GM12878 (cell line): ENCODE data around the gene ITGA11. TPM values are rescaled to one million over a fixed set of nuclear protein-coding genes. Genes with fewer than 3 reads are reported as not detected.

ENCODE experiments used
- CHD4 ChIP-seq: fragments of 200-600 bp; sonication (generic); IDR thresholded peaks from 2 replicates; pipeline ENCODE4 v1.6.1; 2016; ENCODE audit warnings: mild to moderate bottlenecking
- LARP7 ChIP-seq: fragments of 450-650 bp; IDR thresholded peaks from 2 replicates; pipeline ENCODE4 v1.6.1; 2017; ENCODE audit warnings: mild to moderate bottlenecking
- NR2F1 ChIP-seq: fragments of 450-650 bp; conservative IDR thresholded peaks from 2 replicates; pipeline ENCODE4 v1.6.1; 2017; ENCODE audit warnings: mild to moderate bottlenecking
- SIN3A ChIP-seq: IDR thresholded peaks from 2 replicates; pipeline ENCODE4 v1.6.1; 2012; ENCODE audit warnings: low read depth, low read length, improper control_type of control experiment
- SMC3 ChIP-seq: IDR thresholded peaks from 2 replicates; pipeline ENCODE4 v1.6.1; 2011; ENCODE audit warnings: low read length, improper control_type of control experiment, borderline replicate concordance
- WRNIP1 ChIP-seq: IDR thresholded peaks from 2 replicates; pipeline ENCODE4 v1.6.1; 2011; ENCODE audit warnings: low read depth, low read length, improper control_type of control experiment, borderline replicate concordance
- polyA plus RNA-seq, 11 experiments: library from polyadenylated mRNA; depleted of rRNA in 4 of 11; unstranded in 6 of 11; stranded (reverse) in 5 of 11; fragments of >200 nt; fragmentation: Nextera tagmentation in 4 of 11; fragmentation: Illumina TruSeq in 1 of 11; extraction: Ambion mirVana in 4 of 11; extraction: Trizol in 1 of 11; gene quantifications; 1 replicate in 1 of 11; 2 replicates in 10 of 11; pipeline versions ENCODE4 v1.2.1 to v1.2.3, GENCODE V29; 2011 to 2016; ENCODE audit warnings: inconsistent platforms in 2 of 11, missing spikeins in 2 of 11, low read depth in 1 of 11
- total RNA-seq, 4 experiments: library from RNA; depleted of rRNA in 3 of 4; stranded (reverse); fragments of >200 nt in 3 of 4; fragmentation: Illumina TruSeq in 1 of 4; extraction: Trizol in 1 of 4; gene quantifications; 2 replicates each; pipeline versions ENCODE4 v1.2.1 to v1.2.3, GENCODE V29; 2013 to 2021
- TF ChIP-seq, protein P1 (sequence below): IDR thresholded peaks from 2 replicates; pipeline ENCODE4 v1.6.1; 2012; ENCODE audit warnings: improper control_type of control experiment, low read depth, low read length; ENCODE audit not compliant: insufficient replicate concordance
- TF ChIP-seq, protein P2 (sequence below): fragments of 450-650 bp; IDR thresholded peaks from 2 replicates; pipeline ENCODE4 v1.6.1; 2017; ENCODE audit warnings: low read depth, mild to moderate bottlenecking, moderate library complexity

The ITGA11 gene
- total and polyA plus RNA-seq, 10 of the 15 experiments (the other 5 are each of a cell fraction or from before 2014, with no cell fraction given): under 0.01 to 0.36 (median 0.13) TPM; not detected in 1

DNA sequence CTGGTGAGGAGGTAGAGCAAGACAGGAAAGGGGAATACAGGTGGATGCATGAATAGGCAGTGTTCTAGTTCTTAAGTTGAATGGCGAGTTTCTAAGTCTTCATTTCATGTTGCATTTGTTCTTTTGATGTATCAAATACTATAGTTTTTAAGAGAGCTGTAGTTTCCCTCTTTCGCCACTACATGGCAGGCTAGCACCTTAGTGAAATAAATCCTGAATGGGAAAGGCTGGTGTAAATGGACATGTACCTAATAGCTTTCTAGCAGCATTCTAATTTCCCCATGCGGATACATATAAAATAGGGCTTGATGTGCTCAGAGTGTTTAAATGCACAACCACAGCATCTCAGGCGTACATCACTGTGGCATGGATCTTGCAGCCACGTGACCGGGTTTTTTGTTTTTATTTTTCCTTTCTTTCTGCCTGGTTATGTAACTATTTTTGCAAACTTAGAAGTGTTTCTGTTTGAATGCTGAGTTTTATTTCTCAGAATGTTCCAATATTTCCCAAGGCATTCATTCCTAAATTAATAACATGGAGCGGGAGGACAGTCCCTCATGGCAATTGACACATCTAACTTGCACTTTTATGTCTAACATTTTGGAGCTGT, 178.9 kb downstream of the ITGA11 start (continued):
- TF ChIP-seq CHD4 (no peak), SIN3A (no peak), LARP7 (no peak), WRNIP1 (no peak), NR2F1 (no peak), SMC3 (peak; percentile 80)
- TF ChIP-seq, protein P1, sequence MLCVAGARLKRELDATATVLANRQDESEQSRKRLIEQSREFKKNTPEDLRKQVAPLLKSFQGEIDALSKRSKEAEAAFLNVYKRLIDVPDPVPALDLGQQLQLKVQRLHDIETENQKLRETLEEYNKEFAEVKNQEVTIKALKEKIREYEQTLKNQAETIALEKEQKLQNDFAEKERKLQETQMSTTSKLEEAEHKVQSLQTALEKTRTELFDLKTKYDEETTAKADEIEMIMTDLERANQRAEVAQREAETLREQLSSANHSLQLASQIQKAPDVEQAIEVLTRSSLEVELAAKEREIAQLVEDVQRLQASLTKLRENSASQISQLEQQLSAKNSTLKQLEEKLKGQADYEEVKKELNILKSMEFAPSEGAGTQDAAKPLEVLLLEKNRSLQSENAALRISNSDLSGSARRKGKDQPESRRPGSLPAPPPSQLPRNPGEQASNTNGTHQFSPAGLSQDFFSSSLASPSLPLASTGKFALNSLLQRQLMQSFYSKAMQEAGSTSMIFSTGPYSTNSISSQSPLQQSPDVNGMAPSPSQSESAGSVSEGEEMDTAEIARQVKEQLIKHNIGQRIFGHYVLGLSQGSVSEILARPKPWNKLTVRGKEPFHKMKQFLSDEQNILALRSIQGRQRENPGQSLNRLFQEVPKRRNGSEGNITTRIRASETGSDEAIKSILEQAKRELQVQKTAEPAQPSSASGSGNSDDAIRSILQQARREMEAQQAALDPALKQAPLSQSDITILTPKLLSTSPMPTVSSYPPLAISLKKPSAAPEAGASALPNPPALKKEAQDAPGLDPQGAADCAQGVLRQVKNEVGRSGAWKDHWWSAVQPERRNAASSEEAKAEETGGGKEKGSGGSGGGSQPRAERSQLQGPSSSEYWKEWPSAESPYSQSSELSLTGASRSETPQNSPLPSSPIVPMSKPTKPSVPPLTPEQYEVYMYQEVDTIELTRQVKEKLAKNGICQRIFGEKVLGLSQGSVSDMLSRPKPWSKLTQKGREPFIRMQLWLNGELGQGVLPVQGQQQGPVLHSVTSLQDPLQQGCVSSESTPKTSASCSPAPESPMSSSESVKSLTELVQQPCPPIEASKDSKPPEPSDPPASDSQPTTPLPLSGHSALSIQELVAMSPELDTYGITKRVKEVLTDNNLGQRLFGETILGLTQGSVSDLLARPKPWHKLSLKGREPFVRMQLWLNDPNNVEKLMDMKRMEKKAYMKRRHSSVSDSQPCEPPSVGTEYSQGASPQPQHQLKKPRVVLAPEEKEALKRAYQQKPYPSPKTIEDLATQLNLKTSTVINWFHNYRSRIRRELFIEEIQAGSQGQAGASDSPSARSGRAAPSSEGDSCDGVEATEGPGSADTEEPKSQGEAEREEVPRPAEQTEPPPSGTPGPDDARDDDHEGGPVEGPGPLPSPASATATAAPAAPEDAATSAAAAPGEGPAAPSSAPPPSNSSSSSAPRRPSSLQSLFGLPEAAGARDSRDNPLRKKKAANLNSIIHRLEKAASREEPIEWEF: no peak
- TF ChIP-seq, protein P2, sequence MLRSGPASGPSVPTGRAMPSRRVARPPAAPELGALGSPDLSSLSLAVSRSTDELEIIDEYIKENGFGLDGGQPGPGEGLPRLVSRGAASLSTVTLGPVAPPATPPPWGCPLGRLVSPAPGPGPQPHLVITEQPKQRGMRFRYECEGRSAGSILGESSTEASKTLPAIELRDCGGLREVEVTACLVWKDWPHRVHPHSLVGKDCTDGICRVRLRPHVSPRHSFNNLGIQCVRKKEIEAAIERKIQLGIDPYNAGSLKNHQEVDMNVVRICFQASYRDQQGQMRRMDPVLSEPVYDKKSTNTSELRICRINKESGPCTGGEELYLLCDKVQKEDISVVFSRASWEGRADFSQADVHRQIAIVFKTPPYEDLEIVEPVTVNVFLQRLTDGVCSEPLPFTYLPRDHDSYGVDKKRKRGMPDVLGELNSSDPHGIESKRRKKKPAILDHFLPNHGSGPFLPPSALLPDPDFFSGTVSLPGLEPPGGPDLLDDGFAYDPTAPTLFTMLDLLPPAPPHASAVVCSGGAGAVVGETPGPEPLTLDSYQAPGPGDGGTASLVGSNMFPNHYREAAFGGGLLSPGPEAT: no peak
